ENCODE measurements around the gene PRSS22.

The PRSS22 gene

DNA sequence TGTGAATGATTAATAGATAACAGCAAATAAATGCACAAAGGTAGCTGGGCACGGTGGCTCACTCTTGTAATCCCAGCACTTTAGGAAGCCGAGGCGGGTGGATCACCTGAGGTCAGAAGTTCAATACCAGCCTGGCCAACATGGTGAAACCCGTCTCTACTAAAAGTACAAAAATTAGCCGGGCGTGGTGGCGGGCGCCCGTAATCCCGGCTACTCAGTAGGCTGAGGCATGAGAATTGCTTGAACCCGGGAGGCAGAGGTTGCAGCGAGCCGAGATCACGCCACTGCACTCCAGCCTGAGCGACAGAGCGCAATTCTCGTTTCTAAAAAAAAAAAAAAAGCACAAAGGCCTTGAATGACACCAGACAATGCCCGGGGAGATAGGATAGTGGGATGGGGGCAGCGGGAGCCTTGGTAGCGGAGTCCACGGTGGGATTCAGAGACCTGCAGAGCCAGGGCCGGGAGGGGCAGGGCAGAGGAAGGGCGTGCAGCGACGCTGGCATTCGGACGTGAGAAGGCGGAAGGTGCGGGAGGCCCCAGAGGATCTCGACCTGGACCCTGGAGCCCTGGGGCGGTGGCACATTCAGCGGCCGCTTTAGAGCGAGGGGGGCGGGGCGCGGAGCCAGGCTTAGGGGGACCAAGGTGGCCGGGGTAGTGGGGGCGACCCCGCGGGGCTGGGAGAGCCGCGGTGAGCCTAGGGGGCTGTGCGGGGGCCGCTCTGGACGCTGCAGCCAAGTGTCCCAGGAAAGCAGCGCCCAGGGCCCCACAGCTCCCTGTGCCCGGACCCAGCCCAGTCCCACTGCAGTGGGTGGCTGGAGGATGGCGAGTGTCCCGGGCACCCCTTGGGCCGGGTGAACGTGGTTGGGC, 24.0 kb upstream of the PRSS22 start:
- DNase-seq: no peak

- no peak for DNase-seq
These were observed 22.0 kb upstream of the PRSS22 start for GRCh38 chr16:2879854-2880508.

- peak; percentile 52 for DNase-seq
These were observed 17.0 kb upstream of the PRSS22 start for GRCh38 chr16:2874912-2875362.

GRCh38 chr16:2874032-2874911, 16.3 kb upstream of the PRSS22 start:
- DNase-seq: no peak

GRCh38 chr16:2871926-2872325, 14.0 kb upstream of the PRSS22 start:
- no peak for DNase-seq

GRCh38 chr16:2867987-2868789, 10.2 kb upstream of the PRSS22 start:
- DNase-seq: peak; percentile 94

- DNase-seq: no peak
These were observed 9.7 kb upstream of the PRSS22 start for GRCh38 chr16:2867661-2867986.

DNA sequence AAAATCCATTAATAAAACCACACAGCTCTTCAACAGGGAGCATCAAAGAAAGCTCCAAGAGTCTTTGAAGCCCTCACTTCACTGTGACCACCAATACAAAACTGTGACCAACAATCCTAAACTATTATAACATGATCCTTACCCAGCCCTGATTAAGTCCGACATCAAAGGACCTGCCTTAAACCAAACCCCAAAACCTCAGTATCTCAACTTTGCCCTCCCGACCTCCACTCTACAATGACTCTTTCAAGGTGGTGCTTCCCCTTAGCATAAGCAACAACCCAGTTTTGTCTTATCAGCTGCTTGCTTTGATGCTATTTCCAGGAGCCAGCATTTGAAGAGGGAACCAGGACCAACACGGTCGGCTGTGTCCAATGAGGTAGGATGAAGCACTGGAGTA, 8.5 kb upstream of the PRSS22 start:
- no peak for DNase-seq

- DNase-seq: no peak
These were observed 7.7 kb upstream of the PRSS22 start for GRCh38 chr16:2865651-2866050.

DNA sequence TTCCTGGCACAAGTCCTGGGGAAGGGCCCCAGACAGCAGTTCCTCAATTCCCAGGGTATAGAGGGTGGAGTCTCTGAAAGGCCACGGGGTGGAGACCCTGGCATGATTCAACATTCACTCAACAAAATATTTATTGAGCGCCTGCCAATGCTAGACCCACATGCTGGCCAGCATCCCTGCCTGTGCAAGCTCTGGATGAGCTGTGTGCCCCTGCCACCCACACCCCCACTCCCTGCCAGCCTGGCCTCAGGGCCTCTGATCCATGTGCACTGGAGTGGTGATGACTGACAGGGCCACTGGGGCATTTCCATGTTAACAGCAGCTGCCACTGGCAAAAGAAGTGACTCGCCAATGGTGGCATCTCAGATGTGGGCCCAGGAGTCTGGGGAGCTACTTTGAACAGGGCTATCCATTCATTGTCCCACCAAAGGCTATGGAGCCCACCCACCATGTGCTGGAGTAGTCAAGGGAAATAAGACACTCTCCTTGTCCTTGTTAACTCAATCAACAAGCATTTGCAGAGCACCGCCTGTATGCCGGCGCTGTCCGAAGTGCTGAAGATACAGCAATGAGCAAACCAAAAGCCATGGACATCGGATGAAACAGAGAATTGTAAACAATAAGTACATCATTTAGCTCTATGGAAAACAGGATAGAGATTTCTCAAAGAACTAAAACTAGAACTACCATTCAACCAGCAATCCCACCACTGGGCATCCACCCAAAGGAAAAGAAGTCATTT, 3.0 kb upstream of the PRSS22 start:
- DNase-seq: no peak

DNA sequence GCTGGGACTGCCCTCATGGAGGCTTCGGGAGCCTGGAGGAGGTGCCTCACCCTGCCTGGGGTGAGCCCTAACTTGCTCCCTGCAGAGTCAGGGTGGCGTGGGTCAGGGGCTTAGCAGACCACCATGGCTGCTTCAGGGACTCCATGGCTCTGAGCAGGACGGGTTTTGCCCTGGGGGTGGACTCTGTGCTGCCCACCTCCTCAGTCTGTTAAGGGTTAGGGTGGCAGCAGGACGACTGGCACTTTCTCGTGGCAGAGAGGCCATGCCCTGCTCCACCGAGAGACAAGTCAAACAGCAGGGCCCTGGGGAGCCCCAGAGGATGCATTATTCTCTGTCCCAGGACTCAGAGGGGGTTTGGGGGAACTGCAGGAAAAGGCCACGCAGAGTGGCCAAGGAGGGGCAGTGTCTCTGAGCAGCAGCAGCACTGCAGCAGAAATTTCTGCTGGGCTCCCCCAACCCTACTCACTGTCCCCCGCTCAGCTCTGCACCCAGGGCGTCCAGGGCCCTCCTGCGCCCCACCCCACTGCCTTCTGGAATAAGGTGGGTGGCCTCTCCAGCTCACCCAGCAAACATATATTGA, 1.8 kb upstream of the PRSS22 start:
- DNase-seq: no peak

DNA sequence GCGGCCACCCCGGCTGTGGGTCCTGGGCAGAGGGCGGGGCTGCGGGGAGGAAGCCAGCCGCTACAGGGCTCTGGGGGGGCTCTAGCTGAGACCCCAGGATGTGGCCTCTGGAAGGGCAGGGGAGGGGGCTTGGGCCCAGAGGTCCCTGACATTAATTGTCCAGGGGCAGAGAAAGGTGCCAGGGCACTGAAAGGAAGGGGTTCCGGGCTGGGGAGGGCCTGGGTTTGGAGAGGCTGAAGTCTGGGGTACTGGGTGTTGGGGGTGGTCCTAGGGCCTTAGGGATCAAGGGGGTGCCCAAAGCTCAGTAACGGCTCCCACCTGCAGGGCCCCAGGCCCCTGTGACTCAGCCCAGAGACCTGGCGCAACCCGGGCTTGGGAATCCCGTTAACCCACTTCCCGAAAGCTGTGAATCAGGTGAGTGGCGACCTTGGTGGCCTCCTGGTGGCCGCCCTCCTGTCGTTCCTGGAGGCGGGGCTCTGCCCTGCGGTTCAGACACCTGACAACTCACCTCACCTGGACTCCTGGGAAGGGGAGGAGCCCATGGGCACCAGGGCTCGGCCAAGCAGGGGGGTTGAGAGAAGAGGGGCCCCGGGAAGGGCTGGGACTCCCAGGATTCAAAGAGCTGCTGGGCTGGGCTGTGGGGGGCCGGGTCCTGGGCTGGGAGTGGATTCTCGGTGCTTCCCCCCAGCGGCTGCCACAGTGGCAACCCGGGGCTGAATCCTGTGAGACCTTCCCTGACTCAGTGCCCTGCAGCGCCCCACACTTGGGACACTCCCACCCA, 465 bp upstream of the PRSS22 start:
- DNase-seq: no peak

- no peak for DNase-seq
These were observed 1.1 kb downstream of the PRSS22 start for GRCh38 chr16:2856686-2857450.

DNA sequence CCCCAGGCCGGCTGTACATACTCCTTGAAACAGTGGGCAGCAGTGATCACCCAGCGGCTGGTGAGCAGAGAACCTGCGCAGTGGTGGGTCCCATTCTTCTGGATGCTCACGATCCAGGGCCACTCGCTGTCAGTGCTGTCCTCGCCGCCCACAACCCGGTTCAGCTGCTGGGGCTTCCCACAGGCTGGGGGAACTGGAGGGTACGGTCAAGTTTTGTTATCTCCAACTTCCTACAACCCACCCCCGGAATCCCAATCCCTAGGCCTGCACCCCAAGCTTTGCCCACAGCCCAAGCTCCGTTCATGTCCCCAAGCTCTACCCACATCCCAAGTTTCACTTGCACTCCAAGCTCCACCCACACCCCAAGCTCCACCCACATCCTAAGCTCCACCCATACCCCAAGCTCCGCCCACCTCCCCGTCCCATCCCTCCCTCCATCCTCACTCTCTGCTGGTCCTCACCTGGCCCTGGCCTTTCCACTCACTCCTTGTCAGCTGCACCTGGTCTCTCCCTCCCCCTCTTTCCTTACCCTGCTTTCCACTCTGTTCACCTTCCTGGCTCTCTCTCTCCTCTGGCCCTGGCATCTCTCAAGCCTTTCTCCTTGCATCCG, 1.8 kb downstream of the PRSS22 start:
- DNase-seq: no peak

GRCh38 chr16:2855536-2855935, 2.4 kb downstream of the PRSS22 start:
- DNase-seq: no peak

DNA sequence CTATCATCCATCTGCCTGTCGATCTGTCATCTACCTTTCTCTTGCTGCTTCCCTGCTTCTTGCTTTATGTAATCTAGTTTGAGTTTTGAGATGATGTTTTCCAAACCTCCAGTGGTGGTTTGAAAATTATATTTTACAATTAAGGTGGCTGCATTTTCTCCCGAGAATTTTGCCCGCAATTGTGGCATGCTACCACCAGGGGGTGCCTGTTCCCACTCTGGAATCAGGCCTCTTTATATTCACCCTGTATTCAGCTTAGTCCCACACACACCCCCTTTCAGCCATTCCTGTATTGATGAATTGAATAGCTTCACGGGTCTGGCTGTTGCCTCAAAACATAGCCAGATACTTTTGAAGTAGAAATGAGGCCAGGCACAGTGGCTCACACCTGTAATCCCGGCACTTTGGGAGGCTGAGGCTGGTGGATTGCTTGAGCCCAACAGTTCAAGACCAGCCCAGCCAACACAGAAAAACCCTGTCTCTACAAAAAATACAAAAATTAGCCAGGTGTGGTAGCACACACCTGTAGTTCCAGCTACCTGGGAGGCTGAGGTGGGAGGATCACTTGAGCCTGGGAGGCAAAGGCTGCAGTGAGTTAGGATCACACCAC, 3.2 kb downstream of the PRSS22 start:
- DNase-seq: no peak

DNA sequence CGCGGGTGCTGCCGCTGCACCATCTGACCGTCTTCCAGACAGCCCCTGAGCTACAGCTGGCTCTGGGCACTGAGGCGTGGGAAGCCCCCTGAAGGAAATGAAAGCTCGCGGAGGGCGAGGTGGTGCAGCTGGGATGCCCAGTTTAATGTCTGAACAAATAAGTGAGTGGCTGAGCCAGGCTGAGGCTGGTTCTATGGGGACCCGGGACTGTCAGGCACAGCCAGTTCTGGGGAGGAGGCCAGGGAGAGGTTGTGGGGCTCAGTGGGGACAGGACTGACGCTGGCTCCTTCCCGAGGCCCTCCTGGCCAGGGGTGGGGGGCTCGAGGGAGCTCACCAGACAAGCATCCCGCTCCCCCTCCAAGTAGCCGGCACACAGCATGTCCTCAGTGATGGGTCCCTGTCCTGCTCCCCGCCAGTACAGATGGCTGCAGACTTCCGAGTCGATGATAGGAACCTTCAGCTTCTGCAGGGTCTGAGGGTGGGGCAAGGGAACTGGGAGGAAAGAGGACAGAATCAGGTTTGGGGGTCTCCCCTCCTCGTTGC, 4.4 kb downstream of the PRSS22 start:
- DNase-seq: no peak

DNA sequence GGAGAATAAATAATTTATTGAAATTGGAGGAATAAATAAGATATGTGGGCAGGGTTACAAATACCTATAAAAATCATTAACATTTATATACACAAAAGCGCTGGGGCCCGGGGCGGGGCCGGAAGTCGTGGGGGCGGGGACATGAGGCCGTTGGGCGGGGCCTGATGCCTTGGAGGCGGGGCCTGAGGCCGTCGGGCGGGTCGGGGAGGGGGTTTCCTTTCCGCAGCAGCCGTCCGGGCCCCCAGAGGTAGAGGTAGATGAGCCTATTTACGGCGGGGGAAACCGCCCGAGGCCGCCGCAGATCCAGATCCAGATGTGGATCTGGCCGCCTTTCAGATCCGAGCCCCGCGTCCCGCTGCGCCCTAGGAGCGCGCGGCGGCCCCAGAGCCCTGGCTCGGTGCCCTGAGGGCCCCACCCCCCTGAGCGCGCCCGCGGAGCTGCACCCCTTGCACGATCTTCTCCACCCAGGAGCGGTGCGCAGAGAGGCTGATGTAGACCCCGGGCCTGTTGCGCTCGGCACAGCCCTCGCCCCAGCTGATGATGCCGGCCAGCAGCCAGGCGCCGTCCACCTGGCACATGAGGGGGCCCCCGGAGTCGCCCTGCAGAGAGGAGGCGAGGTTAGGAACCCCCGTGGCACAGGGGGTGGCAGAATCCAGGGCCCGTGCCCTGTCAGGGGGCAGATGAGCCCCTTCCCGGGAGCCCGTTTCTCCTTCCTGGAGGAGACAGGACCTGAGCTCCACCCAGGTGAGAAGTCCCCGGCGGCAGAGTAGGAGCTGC, 5.1 kb downstream of the PRSS22 start:
- no peak for DNase-seq
